ENCODE data around the gene TUBGCP5. TPM values are rescaled to one million over a fixed set of nuclear protein-coding genes. Genes with fewer than 3 reads are reported as not detected.

The TUBGCP5 gene
- total and polyA plus RNA-seq, 2 donors (not counting 1 experiment from before 2014, with no cell fraction given) = 11.0 to 23.1 TPM

GRCh38 chr15:22956257-22956977 lies 83.0 kb downstream of the TUBGCP5 start:
- Mint-ChIP-seq H3K27ac (no peak overlapping the region), H3K4me1 (peaks cover 19% of the 10 kb centered on the region), H3K9me3 (ENCODE audit: insufficient read depth) (no peaks in the 10 kb centered on the region), H3K4me3 (no peak overlapping the region), H3K27me3 (peaks cover 4% of the 10 kb centered on the region)
- 91% methylated on average over 12 of the region's 16 CpGs for WGBS (ENCODE audit: insufficient coverage)
- Histone ChIP-seq H3K4me3 (ENCODE audit: control extremely low read depth in 1 of 5, extremely low read depth in 1 of 5, insufficient read depth in 1 of 5, low read depth in 2 of 5, low read length in 4 of 5) (no peak overlapping the region), H3K9ac (ENCODE audit: low read length) (no peak overlapping the region), H3K9me3 (ENCODE audit: control extremely low read depth in 1 of 3, control insufficient read depth in 2 of 3, insufficient read depth in 1 of 3, low read length in 2 of 3) (no peaks in the 10 kb centered on the region), H3K4me1 (ENCODE audit: control insufficient read depth in 2 of 2, insufficient read depth in 2 of 2, low read length in 2 of 2) (peaks cover 11 to 17% of the 10 kb centered on the region in 2 donors), H3K27me3 (replicated peaks in 1 of 4; ENCODE audit: control extremely low read depth in 1 of 4, control insufficient read depth in 3 of 4, insufficient read depth in 4 of 4, low read length in 3 of 4) (no peaks in the 10 kb centered on the region), H3K79me2 (ENCODE audit: control insufficient read depth, insufficient read depth, low read length) (no peaks in the 10 kb centered on the region), H3K27ac (ENCODE audit: low read length in 2 of 2) (no peak overlapping the region), H3K36me3 (replicated peaks in 1 of 2; ENCODE audit: control extremely low read depth in 1 of 2, control insufficient read depth in 1 of 2, extremely low read depth in 1 of 2, insufficient read depth in 2 of 2, low read length in 1 of 2) (no peaks in the 10 kb centered on the region), H2AFZ (ENCODE audit: insufficient read depth, low read depth, low read length, poor library complexity, severe bottlenecking) (no peak overlapping the region), H3K4me2 (replicated peaks; ENCODE audit: low read depth, low read length, poor library complexity, severe bottlenecking) (no peak overlapping the region), H4K20me1 (ENCODE audit: control insufficient read depth, insufficient read depth, low read length, poor library complexity, severe bottlenecking) (no peaks in the 10 kb centered on the region)
- DNase-seq = no peak
- TF ChIP-seq EZH2 (IDR thresholded peaks at IDR 0.05; ENCODE audit: borderline replicate concordance, insufficient read depth, low read depth, low read length, poor library complexity, severe bottlenecking) = no peak
- ChIA-PET POLR2A (no interaction called here), CTCF (no interaction called here)
- no peak for ATAC-seq (ENCODE audit: low read depth)
- intact Hi-C loops (cut with micrococcal nuclease) = no loop called here

GRCh38 chr15:22955544-22956119 lies 83.7 kb downstream of the TUBGCP5 start:
- Histone ChIP-seq H2AFZ (ENCODE audit: insufficient read depth, low read depth, low read length, poor library complexity, severe bottlenecking) (no peak overlapping the region), H3K4me3 (ENCODE audit: control extremely low read depth in 1 of 5, extremely low read depth in 1 of 5, insufficient read depth in 1 of 5, low read depth in 2 of 5, low read length in 4 of 5) (no peak overlapping the region), H3K27me3 (replicated peaks in 1 of 4; ENCODE audit: control extremely low read depth in 1 of 4, control insufficient read depth in 3 of 4, insufficient read depth in 4 of 4, low read length in 3 of 4) (no peaks in the 10 kb centered on the region), H3K4me2 (replicated peaks; ENCODE audit: low read depth, low read length, poor library complexity, severe bottlenecking) (no peak overlapping the region), H3K9me3 (ENCODE audit: control extremely low read depth in 1 of 3, control insufficient read depth in 2 of 3, insufficient read depth in 1 of 3, low read length in 2 of 3) (no peaks in the 10 kb centered on the region), H3K9ac (ENCODE audit: low read length) (no peak overlapping the region), H3K27ac (ENCODE audit: low read length in 2 of 2) (no peak overlapping the region), H3K4me1 (ENCODE audit: control insufficient read depth in 2 of 2, insufficient read depth in 2 of 2, low read length in 2 of 2) (peaks cover 11 to 17% of the 10 kb centered on the region in 2 donors), H3K79me2 (ENCODE audit: control insufficient read depth, insufficient read depth, low read length) (no peaks in the 10 kb centered on the region), H3K36me3 (replicated peaks in 1 of 2; ENCODE audit: control extremely low read depth in 1 of 2, control insufficient read depth in 1 of 2, extremely low read depth in 1 of 2, insufficient read depth in 2 of 2, low read length in 1 of 2) (no peaks in the 10 kb centered on the region), H4K20me1 (ENCODE audit: control insufficient read depth, insufficient read depth, low read length, poor library complexity, severe bottlenecking) (no peaks in the 10 kb centered on the region)
- intact Hi-C loops (cut with micrococcal nuclease) = no loop called here
- POLR2A ChIA-PET = no interaction called here
- H3K4me3 Mint-ChIP-seq = no peak overlapping the region
- H3K4me1 Mint-ChIP-seq = peaks cover 19% of the 10 kb centered on the region
- TF ChIP-seq CTCF (IDR thresholded peaks at IDR 0.05) (no peak), EZH2 (IDR thresholded peaks at IDR 0.05; ENCODE audit: borderline replicate concordance, insufficient read depth, low read depth, low read length, poor library complexity, severe bottlenecking) (no peak)
- peaks cover 4% of the 10 kb centered on the region for H3K27me3 Mint-ChIP-seq
- H3K9me3 Mint-ChIP-seq (ENCODE audit: insufficient read depth) = no peaks in the 10 kb centered on the region
- no peak overlapping the region for H3K27ac Mint-ChIP-seq
- CTCF ChIA-PET = no interaction called here
- 94% methylated on average over 4 of the region's 6 CpGs for WGBS (ENCODE audit: insufficient coverage)
- DNase-seq = no peak
- no peak for ATAC-seq (ENCODE audit: low read depth)

All from B cell (primary cell).